GM23338 (cell line): ENCODE results near the gene FHIT. TPM values are rescaled to one million over a fixed set of nuclear protein-coding genes. Genes with fewer than 3 reads are reported as not detected.

Experiments
- ATAC-seq: fragments of 200-7000 bp; cut with Tn5 transposase; 3 replicates; pipeline ENCODE4 v1.9.1; 2020
- DNase-seq: peaks from one replicate; pipeline ENCODE4 v3.0.0-alpha.2; 2015; ENCODE audit warnings: low spot score
- H2AFZ ChIP-seq: fragments of 200-600 bp; sonication (generic); 2 replicates; pipeline ENCODE4 v1.8.0; 2016; ENCODE audit warnings: antibody characterized with exemption, mild to moderate bottlenecking, moderate library complexity
- H3F3A ChIP-seq: fragments of 200-600 bp; sonication (generic); replicated peaks from 2 replicates; pipeline ENCODE4 v1.8.0; 2017; ENCODE audit warnings: antibody characterized with exemption, mixed run types, low read depth
- H3K27ac ChIP-seq: fragments of 200-600 bp; sonication (generic); 2 replicates; pipeline ENCODE4 v1.6.1; 2016; ENCODE audit warnings: low read depth
- H3K27me3 ChIP-seq: fragments of 200-600 bp; sonication (generic); 2 replicates; pipeline ENCODE4 v1.8.0; 2016; ENCODE audit warnings: mild to moderate bottlenecking, mixed run types, moderate library complexity; ENCODE audit not compliant: insufficient read depth
- H3K36me3 ChIP-seq: fragments of 200-600 bp; sonication (generic); 2 replicates; pipeline ENCODE4 v1.8.0; 2016; ENCODE audit warnings: mild to moderate bottlenecking; ENCODE audit not compliant: insufficient read depth
- H3K4me1 ChIP-seq: fragments of 200-600 bp; sonication (generic); 2 replicates; pipeline ENCODE4 v1.8.0; 2016; ENCODE audit warnings: mild to moderate bottlenecking, moderate library complexity; ENCODE audit not compliant: insufficient read depth
- H3K4me2 ChIP-seq: fragments of 200-600 bp; sonication (generic); 2 replicates; pipeline ENCODE4 v1.7.1; 2017; ENCODE audit warnings: mixed run types
- H3K4me3 ChIP-seq: fragments of 200-600 bp; sonication (generic); 2 replicates; pipeline ENCODE4 v1.6.1; 2016; ENCODE audit warnings: mixed run types
- H3K79me2 ChIP-seq: fragments of 200-600 bp; sonication (generic); replicated peaks from 2 replicates; pipeline ENCODE4 v1.8.0; 2017; ENCODE audit warnings: mild to moderate bottlenecking; ENCODE audit not compliant: insufficient read depth
- H3K9me2 ChIP-seq: fragments of 200-600 bp; sonication (generic); 2 replicates; pipeline ENCODE4 v1.8.0; 2017; ENCODE audit not compliant: insufficient read depth
- H4K20me1 ChIP-seq: fragments of 200-600 bp; sonication (generic); replicated peaks from 2 replicates; pipeline ENCODE4 v1.8.0; 2017; ENCODE audit warnings: mild to moderate bottlenecking; ENCODE audit not compliant: insufficient read depth
- H3K27ac Mint-ChIP-seq: 2 replicates; pipeline ENCODE4 v1.8.0; 2020; ENCODE audit warnings: inconsistent platforms, mild to moderate bottlenecking, moderate library complexity, mixed read lengths
- H3K27me3 Mint-ChIP-seq: 3 replicates; pipeline ENCODE4 v1.8.0; 2022; ENCODE audit warnings: low read depth, mild to moderate bottlenecking, moderate library complexity, mixed read lengths, inconsistent platforms; ENCODE audit not compliant: insufficient read depth, poor library complexity
- H3K36me3 Mint-ChIP-seq: 3 replicates; pipeline ENCODE4 v1.8.0; 2021; ENCODE audit warnings: low read depth, mild to moderate bottlenecking, inconsistent platforms, moderate library complexity, mixed read lengths
- H3K4me1 Mint-ChIP-seq: 3 replicates; pipeline ENCODE4 v1.8.0; 2020; ENCODE audit warnings: mild to moderate bottlenecking, inconsistent platforms, mixed read lengths
- H3K4me3 Mint-ChIP-seq: 3 replicates; pipeline ENCODE4 v1.8.0; 2021; ENCODE audit warnings: moderate library complexity, mild to moderate bottlenecking, inconsistent platforms, mixed read lengths
- H3K9me3 Mint-ChIP-seq: 3 replicates; pipeline ENCODE4 v1.8.0; 2020; ENCODE audit warnings: moderate library complexity, mild to moderate bottlenecking, inconsistent platforms, mixed read lengths
- EZH2 ChIP-seq: fragments of 200-600 bp; sonication (generic); IDR thresholded peaks from one replicate; pipeline ENCODE4 v1.8.0; 2017; ENCODE audit warnings: antibody characterized with exemption, mild to moderate bottlenecking, low read depth; ENCODE audit not compliant: unreplicated experiment
- EZH2phosphoT487 ChIP-seq: fragments of 200-600 bp; sonication (generic); IDR thresholded peaks from one replicate; pipeline ENCODE4 v1.8.1; 2018; ENCODE audit warnings: antibody characterized with exemption; ENCODE audit not compliant: unreplicated experiment
- POLR2AphosphoS5 ChIP-seq: IDR thresholded peaks from 2 replicates; pipeline ENCODE4 v1.6.1; 2016; ENCODE audit warnings: antibody characterized with exemption, low read depth
- STAT1 ChIP-seq: IDR thresholded peaks from one replicate; pipeline ENCODE4 v1.6.1; 2016; ENCODE audit warnings: antibody characterized with exemption; ENCODE audit not compliant: unreplicated experiment
- ZNF114 ChIP-seq: fragments of 250-450 bp; sonication (Bioruptor Pico); IDR thresholded peaks from 2 replicates; pipeline ENCODE4 v1.5.0; 2020; ENCODE audit warnings: mild to moderate bottlenecking, moderate library complexity
- ZNF331 ChIP-seq: fragments of 250-450 bp; sonication (Bioruptor Pico); IDR thresholded peaks from 2 replicates; pipeline ENCODE4 v1.5.0; 2020; ENCODE audit warnings: low read depth, mild to moderate bottlenecking, moderate library complexity
- polyA plus RNA-seq: library from polyadenylated mRNA; unstranded; fragments of >200 nt; fragmentation: Nextera tagmentation; extraction: Ambion mirVana; gene quantifications from 2 replicates; pipeline ENCODE4 v1.2.1, GENCODE V29; 2016
- total RNA-seq: library from RNA; depleted of rRNA; stranded (reverse); fragments of >200 nt; shearing (Covaris generic); gene quantifications from 2 replicates; pipeline ENCODE4 v1.2.3, GENCODE V29; 2014
- TF ChIP-seq, protein P1 (sequence below), 2 experiments: fragments of 200-600 bp in 1 of 2; sonication (generic) in 1 of 2; conservative IDR thresholded peaks; 2 replicates each; pipeline versions ENCODE4 v1.5.1 to v1.6.1; 2016 to 2017; ENCODE audit warnings: antibody characterized with exemption in 2 of 2, low read depth in 2 of 2, mild to moderate bottlenecking in 2 of 2, moderate library complexity in 1 of 2
- TF ChIP-seq, protein P2 (sequence below): fragments of 250-450 bp; sonication (Bioruptor Pico); IDR thresholded peaks from 2 replicates; pipeline ENCODE4 v1.5.0; 2020; ENCODE audit warnings: mild to moderate bottlenecking, moderate library complexity
- TF ChIP-seq, protein P3 (sequence below): IDR thresholded peaks from one replicate; pipeline ENCODE4 v1.6.1; 2018; ENCODE audit warnings: antibody characterized with exemption; ENCODE audit not compliant: unreplicated experiment
- TF ChIP-seq, protein P4 (sequence below): IDR thresholded peaks from 2 replicates; pipeline ENCODE4 v1.6.1; 2016; ENCODE audit warnings: antibody characterized with exemption

Gene FHIT
- total and polyA plus RNA-seq, 2 experiments from 2014 or later, result 3.0 to 8.3 TPM

DNA sequence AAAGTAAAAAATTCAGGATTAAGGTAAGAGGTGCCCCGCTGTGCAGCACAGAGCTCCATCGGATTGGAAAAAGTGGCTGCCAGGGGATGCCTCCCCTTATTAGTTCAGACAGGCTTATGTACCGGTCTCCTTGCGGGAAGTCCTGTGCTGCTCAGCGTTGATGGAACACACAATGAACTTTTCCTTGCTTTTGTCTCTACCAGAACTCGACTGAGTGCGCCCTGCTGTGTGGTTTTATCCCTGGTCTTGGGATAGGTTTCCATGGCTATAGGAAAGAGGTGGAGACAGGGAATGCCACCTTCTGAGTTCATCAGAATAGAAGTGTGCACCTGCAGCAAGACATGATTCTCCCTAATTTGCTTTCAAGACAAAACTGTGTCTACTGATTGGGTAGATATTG lies 1455.5 kb downstream of the FHIT start:
- Mint-ChIP-seq H3K27me3 (no peaks in the 10 kb centered on the region), H3K27ac (no peak overlapping the region), H3K4me1 (peaks cover 2% of the 10 kb centered on the region; the same call in 1 of the 3 replicates), H3K9me3 (no peaks in the 10 kb centered on the region), H3K36me3 (no peaks in the 10 kb centered on the region), H3K4me3 (no peak overlapping the region)
- DNase-seq (no peak), ATAC-seq (no peak)
- Histone ChIP-seq H3K36me3 (no peaks in the 10 kb centered on the region), H3K4me3 (no peak overlapping the region), H3K9me2 (0 out of 2 replicates have a peak, but pooled peaks cover 10% of the 10 kb centered on the region), H3K4me2 (no peak overlapping the region), H3K27me3 (no peaks in the 10 kb centered on the region), H3K79me2 (no peaks in the 10 kb centered on the region), H4K20me1 (no peaks in the 10 kb centered on the region), H3F3A (no peaks in the 10 kb centered on the region), H3K4me1 (no peaks in the 10 kb centered on the region), H3K27ac (no peak overlapping the region), H2AFZ (no peak overlapping the region)
- TF ChIP-seq, protein P1, sequence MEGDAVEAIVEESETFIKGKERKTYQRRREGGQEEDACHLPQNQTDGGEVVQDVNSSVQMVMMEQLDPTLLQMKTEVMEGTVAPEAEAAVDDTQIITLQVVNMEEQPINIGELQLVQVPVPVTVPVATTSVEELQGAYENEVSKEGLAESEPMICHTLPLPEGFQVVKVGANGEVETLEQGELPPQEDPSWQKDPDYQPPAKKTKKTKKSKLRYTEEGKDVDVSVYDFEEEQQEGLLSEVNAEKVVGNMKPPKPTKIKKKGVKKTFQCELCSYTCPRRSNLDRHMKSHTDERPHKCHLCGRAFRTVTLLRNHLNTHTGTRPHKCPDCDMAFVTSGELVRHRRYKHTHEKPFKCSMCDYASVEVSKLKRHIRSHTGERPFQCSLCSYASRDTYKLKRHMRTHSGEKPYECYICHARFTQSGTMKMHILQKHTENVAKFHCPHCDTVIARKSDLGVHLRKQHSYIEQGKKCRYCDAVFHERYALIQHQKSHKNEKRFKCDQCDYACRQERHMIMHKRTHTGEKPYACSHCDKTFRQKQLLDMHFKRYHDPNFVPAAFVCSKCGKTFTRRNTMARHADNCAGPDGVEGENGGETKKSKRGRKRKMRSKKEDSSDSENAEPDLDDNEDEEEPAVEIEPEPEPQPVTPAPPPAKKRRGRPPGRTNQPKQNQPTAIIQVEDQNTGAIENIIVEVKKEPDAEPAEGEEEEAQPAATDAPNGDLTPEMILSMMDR (conservative IDR thresholded peaks at IDR 0.05; ENCODE audit: low read depth in 2 of 2), result no peak
- TF ChIP-seq EZH2phosphoT487 (no peak), ZNF114 (no peak), POLR2AphosphoS5 (no peak), STAT1 (no peak), EZH2 (no peak), ZNF331 (no peak)
- TF ChIP-seq, protein P2, sequence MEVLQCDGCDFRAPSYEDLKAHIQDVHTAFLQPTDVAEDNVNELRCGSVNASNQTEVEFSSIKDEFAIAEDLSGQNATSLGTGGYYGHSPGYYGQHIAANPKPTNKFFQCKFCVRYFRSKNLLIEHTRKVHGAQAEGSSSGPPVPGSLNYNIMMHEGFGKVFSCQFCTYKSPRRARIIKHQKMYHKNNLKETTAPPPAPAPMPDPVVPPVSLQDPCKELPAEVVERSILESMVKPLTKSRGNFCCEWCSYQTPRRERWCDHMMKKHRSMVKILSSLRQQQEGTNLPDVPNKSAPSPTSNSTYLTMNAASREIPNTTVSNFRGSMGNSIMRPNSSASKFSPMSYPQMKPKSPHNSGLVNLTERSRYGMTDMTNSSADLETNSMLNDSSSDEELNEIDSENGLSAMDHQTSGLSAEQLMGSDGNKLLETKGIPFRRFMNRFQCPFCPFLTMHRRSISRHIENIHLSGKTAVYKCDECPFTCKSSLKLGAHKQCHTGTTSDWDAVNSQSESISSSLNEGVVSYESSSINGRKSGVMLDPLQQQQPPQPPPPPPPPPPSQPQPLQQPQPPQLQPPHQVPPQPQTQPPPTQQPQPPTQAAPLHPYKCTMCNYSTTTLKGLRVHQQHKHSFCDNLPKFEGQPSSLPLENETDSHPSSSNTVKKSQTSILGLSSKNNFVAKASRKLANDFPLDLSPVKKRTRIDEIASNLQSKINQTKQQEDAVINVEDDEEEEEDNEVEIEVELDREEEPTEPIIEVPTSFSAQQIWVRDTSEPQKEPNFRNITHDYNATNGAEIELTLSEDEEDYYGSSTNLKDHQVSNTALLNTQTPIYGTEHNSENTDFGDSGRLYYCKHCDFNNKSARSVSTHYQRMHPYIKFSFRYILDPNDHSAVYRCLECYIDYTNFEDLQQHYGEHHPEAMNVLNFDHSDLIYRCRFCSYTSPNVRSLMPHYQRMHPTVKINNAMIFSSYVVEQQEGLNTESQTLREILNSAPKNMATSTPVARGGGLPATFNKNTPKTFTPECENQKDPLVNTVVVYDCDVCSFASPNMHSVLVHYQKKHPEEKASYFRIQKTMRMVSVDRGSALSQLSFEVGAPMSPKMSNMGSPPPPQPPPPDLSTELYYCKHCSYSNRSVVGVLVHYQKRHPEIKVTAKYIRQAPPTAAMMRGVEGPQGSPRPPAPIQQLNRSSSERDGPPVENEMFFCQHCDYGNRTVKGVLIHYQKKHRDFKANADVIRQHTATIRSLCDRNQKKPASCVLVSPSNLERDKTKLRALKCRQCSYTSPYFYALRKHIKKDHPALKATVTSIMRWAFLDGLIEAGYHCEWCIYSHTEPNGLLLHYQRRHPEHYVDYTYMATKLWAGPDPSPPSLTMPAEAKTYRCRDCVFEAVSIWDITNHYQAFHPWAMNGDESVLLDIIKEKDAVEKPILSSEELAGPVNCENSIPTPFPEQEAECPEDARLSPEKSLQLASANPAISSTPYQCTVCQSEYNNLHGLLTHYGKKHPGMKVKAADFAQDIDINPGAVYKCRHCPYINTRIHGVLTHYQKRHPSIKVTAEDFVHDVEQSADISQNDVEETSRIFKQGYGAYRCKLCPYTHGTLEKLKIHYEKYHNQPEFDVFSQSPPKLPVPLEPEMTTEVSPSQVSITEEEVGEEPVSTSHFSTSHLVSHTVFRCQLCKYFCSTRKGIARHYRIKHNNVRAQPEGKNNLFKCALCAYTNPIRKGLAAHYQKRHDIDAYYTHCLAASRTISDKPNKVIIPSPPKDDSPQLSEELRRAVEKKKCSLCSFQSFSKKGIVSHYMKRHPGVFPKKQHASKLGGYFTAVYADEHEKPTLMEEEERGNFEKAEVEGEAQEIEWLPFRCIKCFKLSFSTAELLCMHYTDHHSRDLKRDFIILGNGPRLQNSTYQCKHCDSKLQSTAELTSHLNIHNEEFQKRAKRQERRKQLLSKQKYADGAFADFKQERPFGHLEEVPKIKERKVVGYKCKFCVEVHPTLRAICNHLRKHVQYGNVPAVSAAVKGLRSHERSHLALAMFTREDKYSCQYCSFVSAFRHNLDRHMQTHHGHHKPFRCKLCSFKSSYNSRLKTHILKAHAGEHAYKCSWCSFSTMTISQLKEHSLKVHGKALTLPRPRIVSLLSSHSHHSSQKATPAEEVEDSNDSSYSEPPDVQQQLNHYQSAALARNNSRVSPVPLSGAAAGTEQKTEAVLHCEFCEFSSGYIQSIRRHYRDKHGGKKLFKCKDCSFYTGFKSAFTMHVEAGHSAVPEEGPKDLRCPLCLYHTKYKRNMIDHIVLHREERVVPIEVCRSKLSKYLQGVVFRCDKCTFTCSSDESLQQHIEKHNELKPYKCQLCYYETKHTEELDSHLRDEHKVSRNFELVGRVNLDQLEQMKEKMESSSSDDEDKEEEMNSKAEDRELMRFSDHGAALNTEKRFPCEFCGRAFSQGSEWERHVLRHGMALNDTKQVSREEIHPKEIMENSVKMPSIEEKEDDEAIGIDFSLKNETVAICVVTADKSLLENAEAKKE (CRISPR knock-in tag), result no peak
- TF ChIP-seq, protein P3, sequence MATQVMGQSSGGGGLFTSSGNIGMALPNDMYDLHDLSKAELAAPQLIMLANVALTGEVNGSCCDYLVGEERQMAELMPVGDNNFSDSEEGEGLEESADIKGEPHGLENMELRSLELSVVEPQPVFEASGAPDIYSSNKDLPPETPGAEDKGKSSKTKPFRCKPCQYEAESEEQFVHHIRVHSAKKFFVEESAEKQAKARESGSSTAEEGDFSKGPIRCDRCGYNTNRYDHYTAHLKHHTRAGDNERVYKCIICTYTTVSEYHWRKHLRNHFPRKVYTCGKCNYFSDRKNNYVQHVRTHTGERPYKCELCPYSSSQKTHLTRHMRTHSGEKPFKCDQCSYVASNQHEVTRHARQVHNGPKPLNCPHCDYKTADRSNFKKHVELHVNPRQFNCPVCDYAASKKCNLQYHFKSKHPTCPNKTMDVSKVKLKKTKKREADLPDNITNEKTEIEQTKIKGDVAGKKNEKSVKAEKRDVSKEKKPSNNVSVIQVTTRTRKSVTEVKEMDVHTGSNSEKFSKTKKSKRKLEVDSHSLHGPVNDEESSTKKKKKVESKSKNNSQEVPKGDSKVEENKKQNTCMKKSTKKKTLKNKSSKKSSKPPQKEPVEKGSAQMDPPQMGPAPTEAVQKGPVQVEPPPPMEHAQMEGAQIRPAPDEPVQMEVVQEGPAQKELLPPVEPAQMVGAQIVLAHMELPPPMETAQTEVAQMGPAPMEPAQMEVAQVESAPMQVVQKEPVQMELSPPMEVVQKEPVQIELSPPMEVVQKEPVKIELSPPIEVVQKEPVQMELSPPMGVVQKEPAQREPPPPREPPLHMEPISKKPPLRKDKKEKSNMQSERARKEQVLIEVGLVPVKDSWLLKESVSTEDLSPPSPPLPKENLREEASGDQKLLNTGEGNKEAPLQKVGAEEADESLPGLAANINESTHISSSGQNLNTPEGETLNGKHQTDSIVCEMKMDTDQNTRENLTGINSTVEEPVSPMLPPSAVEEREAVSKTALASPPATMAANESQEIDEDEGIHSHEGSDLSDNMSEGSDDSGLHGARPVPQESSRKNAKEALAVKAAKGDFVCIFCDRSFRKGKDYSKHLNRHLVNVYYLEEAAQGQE, result no peak
- TF ChIP-seq, protein P4, sequence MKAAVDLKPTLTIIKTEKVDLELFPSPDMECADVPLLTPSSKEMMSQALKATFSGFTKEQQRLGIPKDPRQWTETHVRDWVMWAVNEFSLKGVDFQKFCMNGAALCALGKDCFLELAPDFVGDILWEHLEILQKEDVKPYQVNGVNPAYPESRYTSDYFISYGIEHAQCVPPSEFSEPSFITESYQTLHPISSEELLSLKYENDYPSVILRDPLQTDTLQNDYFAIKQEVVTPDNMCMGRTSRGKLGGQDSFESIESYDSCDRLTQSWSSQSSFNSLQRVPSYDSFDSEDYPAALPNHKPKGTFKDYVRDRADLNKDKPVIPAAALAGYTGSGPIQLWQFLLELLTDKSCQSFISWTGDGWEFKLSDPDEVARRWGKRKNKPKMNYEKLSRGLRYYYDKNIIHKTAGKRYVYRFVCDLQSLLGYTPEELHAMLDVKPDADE, result no peak
